A549 treated with Hydrocortisone at 1 μM for 4 hours (cell line): Measurements from ENCODE around the gene SERPINB8. TPM values are rescaled to one million over a fixed set of nuclear protein-coding genes. Genes with fewer than 3 reads are reported as not detected.

ENCODE experiments used
- total RNA-seq: library from RNA; stranded (reverse); fragments of 200-300 nt; extraction: Qiagen RNA extraction; gene quantifications from 5 replicates; pipeline ENCODE4 v1.2.3, GENCODE V29; 2022

Gene SERPINB8
- 9.2 to 11.4 TPM (median 9.3 TPM) in 5 replicates for total RNA-seq

GRCh38 chr18:63969942-63970808, at the start of gene SERPINB8:
Gene SERPINB8 (plus strand): TSS chr18:63970081. CDS start chr18:63978309, 8,228 bp downstream.

GRCh38 chr18:63949068-63949737, 20.7 kb upstream of the SERPINB8 start, which contains the start of gene HMSD:
Gene HMSD (plus strand): TSS chr18:63949301. CDS start chr18:63953456, 4,155 bp downstream.

Other genes with a start within 250 kb of the SERPINB8 start
- gene SERPINB7, start 194.7 kb upstream of the SERPINB8 start, total RNA-seq = 1.3 to 3.3 TPM (median 2.2 TPM) in 5 replicates
- gene SERPINB2, start 82.4 kb upstream of the SERPINB8 start, total RNA-seq = 0.07 to 0.12 TPM (median 0.07 TPM) in 3 of 5 replicates, not detected in the others
- not detected in 5 replicates for gene SERPINB10, start 62.1 kb upstream of the SERPINB8 start, total RNA-seq
- gene HMSD, start 20.8 kb upstream of the SERPINB8 start, total RNA-seq = 0.38 to 4.0 TPM (median 0.59 TPM) in 4 of 5 replicates, not detected in the other
- not detected in 5 replicates for gene LINC00305, start 179.0 kb downstream of the SERPINB8 start, total RNA-seq